Stomach (tissue), 4 donors: ENCODE measurements around the gene PDX1.

Source experiments
- EP300 ChIP-seq: sonication (generic); formaldehyde crosslinking; IDR thresholded peaks from one replicate; pipeline ENCODE4 v1.6.1; 2017; ENCODE audit warnings: antibody characterized with exemption
- POLR2A ChIP-seq, 4 donors: fragments of 450-650 bp; IDR thresholded peaks; one replicate each; pipeline ENCODE4 v1.6.1; 2016; ENCODE audit warnings: antibody characterized with exemption in 4 of 4, control low read depth in 2 of 4, mild to moderate bottlenecking in 1 of 4, moderate library complexity in 1 of 4
- POLR2AphosphoS5 ChIP-seq, 3 donors: sonication (generic); formaldehyde crosslinking; IDR thresholded peaks; one replicate each; pipeline ENCODE4 v1.6.1; 2016; ENCODE audit warnings: antibody characterized with exemption in 3 of 3
- TF ChIP-seq, protein P1 (sequence below), 7 experiments: fragments of 450-650 bp in 4 of 7; fragments of 200-600 bp in 3 of 7; sonication (generic) in 3 of 7; IDR thresholded peaks; one replicate each; pipeline ENCODE4 v1.5.1; 2016 to 2019; ENCODE audit warnings: antibody characterized with exemption in 7 of 7, control low read depth in 2 of 7, mild to moderate bottlenecking in 1 of 7

DNA sequence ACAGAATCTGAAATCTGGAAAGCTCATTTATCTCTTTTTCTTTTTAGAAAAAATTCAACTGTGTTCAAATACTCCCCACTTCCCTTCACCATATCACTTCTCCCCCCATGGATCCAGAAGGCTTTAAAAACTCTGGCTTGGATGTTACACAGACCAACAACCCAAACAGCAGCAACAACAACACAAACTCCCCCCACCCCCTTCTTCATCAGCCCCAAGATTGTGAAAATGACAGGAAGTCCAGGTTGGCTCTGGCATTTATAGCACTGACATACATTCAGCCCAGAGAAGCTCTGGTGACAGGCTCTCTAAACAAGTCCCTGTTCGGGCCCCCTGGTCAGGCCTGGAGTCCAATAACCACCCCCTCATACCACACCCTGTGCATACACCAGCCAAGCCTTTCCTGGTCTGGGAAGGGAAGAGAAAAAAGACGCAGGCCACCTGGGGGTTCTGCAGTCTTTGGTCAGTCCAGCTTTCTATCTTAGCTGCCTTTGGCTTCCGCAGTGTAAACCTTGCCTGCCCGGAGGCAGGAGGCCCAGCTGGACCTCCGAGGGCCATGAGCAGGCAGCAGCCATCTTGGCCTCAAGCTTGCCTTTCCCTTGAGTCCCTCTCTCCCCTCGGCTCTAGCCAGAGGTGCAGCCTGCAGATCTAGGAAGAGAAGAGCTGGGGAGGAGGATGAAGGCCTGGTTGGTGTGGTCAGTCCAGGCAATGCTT is 42.5 kb downstream of the PDX1 start:
- TF ChIP-seq POLR2A (IDR thresholded peaks at IDR 0.05): no peak
- TF ChIP-seq POLR2AphosphoS5 (IDR thresholded peaks at IDR 0.05): no peak
- TF ChIP-seq, protein P1, sequence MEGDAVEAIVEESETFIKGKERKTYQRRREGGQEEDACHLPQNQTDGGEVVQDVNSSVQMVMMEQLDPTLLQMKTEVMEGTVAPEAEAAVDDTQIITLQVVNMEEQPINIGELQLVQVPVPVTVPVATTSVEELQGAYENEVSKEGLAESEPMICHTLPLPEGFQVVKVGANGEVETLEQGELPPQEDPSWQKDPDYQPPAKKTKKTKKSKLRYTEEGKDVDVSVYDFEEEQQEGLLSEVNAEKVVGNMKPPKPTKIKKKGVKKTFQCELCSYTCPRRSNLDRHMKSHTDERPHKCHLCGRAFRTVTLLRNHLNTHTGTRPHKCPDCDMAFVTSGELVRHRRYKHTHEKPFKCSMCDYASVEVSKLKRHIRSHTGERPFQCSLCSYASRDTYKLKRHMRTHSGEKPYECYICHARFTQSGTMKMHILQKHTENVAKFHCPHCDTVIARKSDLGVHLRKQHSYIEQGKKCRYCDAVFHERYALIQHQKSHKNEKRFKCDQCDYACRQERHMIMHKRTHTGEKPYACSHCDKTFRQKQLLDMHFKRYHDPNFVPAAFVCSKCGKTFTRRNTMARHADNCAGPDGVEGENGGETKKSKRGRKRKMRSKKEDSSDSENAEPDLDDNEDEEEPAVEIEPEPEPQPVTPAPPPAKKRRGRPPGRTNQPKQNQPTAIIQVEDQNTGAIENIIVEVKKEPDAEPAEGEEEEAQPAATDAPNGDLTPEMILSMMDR (IDR thresholded peaks at IDR 0.05): no peak
- TF ChIP-seq EP300: no peak
